CMK (cell line): ENCODE measurements around the gene MPEG1.

Experiments
- DNase-seq: peaks from one replicate; pipeline ENCODE4 v3.0.0-alpha.2; 2010; ENCODE audit warnings: low read depth

MPEG1 gene

DNA sequence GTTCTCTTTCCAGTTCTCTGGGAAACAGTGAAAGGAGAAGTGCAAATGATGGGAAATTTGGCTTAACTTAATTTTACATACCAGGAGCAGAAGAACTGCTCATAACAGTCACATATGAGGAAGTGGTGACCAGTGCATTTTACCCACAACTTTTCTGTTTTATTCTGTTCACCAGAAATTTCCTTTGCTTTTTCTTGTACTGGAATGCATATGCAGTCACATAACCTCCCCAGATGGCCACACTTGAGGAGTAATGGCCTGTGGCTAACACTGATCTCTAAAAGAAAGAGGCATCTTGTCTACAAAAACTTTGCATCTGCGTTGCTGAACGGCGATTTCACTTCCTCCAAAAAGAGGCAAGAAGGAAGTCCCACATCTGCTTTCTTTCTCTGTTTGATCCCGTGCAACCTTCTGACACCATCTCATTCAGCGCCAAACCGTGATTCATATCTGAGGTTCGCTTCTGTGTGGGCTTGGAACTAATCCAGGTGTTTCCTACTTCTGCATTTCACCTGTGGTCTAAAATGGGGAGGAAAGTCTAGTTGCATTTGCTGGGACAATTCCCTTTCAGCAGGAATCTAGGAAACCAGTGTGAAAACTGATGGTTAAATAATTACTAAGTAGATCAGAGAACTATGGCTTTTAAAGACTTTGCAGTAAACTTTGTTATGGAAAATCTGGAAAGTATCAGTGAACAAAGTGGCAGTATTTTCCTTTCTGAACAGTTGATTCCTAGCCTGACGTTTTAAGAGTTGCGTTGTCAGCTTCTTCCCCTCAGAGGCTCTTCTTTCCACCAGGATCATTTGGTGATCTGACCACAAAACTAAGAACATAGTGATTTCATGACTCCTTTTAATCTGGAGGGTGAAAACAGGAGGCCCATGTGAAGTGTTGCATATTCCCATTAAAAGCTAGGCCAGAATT is 4.2 kb upstream of the MPEG1 start:
- no peak for DNase-seq

GRCh38 chr11:59214141-59214893 is 1.6 kb upstream of the MPEG1 start:
- DNase-seq = no peak

GRCh38 chr11:59212222-59212621 is 505 bp downstream of the MPEG1 start:
- DNase-seq = no peak

- DNase-seq = no peak
Measured at GRCh38 chr11:59208956-59209355, 3.8 kb downstream of the MPEG1 start.

DNA sequence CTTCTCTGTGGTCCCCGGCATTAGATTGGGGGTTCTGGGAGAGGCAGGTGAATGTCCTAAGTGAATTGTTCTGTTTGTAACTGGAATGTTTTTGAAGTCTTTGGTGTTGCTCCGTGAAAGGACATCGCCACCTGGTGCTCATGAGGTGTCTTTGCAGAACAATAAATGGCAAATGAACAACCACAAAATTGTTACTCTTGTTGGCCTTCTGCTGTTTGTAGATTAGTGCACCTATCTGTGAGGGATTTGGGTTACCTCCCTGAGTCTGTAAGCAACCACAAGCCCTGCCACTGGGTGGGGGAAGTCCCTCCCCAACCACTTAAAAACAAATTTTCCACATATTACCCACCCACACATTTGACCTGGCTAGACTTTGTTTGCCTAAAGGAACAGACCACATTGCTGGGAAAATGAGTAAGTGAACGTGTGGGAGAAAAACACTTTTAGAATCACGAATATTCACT is 4.7 kb downstream of the MPEG1 start:
- peak; percentile 9 for DNase-seq

DNA sequence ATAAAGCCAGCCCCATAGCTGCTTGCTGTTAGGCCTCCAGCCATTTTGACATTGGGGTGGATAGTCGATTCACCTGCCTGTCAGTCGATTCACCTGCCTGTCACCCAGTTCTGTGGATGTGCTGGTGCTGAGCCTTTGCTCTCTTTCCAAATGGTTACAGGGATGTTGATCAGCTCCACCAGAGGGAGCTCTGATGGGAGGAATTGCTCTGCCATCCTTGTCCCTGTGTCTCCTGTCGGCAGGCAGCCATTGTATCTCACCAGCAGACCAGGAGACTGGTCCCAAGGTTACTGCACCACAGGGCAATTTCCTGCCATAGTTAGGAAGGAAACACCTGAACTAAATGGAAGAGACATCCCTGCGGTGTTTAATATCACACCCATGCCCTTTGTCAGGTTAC is 6.1 kb downstream of the MPEG1 start:
- no peak for DNase-seq

DNA sequence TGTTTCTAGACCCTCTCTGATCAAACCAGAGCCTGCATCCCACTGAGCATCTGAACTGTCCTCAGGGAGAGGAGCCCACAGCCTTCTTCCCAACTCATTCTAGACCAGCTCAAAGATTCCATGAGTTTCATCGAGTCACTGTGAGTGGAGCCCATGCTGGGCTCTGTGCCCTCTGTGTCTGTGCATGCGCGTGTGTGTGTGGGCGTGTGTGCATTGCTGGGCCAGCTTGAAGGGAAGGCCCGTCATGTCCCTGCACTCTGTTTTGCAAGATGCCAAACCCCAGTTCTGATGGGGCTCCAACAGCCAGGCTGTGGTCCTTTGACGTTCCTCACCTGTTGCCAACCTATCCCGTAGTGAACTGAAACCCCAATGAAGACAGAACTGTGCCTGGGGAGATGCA is 7.1 kb downstream of the MPEG1 start:
- no peak for DNase-seq

DNA sequence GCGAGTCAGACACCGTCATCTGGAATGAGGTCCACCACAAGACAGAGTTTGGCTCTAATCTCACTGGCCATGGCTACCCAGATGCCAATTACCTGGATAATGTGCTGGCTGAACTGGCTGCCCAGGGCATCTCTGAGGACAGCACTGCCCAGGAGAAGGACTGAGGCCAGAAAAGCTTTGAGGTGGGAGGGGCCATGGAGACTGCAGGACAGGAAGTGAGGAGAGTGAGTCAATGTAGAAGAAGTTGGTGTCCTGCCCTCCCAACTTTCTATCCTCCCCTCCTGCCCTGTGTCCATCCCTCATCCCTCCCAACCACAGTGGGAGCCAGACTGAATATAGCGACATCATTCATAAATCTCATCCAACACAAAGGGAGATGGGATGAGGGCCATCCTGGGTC is 8.0 kb downstream of the MPEG1 start:
- no peak for DNase-seq

- no peak for DNase-seq
Measured at GRCh38 chr11:59201353-59201752, 11.4 kb downstream of the MPEG1 start.

GRCh38 chr11:59200423-59200746 is 12.3 kb downstream of the MPEG1 start:
- DNase-seq = no peak

DNA sequence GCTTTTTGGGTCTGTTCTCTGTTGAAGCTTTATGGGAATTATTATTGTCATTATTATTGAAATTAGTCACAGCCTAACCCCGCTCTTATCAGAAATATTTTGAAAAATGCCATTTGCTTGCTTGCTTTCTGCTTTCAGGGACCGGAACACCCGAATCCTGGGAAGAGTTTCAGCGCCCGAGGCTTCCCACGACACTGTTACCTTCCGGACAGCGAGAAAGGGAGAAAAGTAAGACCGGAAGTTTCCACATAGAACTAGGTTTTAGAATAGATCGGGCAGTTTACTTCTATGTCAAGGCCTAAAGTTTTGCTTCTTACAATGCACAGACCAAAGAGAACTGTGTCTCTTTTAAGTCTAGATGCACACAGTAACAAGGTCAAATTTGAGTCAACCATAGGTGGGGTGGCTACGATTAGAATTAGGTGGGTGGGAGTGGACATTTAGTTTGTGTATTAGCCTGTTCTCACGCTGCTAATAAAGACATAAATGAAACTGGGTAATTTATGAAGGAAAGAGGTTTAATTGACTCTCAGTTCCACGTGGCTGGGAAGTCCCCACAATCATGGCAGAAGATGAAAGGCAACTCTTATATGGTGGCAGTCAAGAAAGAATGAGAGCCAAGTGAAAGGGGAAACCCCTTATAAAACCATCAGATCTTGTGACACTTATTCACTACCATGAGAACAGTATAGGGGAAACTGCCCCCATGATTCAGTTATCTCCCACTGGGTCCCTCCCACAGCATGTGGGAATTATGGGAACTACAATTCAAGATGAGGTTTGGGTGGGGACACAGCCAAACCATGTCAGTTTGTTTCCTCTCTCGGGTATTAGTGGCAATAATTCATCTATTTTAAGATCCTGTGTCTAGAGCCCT is 12.9 kb downstream of the MPEG1 start:
- DNase-seq = no peak

DNA sequence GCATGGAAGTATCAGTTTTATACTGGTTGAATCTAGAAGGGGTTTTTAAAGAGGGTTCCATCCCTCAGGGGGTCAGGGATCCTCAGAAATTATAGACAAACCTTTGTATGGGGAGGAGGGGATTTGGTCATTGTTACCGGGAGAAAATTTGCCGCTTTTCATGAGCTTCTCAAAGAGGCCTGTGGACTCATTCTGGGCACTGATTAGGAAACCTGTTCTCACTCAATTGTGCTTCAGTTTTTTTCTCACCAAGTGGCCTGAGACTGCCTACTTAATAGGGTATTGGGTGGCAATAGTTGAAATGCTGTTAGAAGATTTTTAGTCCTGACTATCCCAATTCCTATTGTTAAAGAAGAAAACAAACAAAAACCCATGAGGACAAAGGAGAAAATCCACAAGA is 14.0 kb downstream of the MPEG1 start:
- no peak for DNase-seq

DNA sequence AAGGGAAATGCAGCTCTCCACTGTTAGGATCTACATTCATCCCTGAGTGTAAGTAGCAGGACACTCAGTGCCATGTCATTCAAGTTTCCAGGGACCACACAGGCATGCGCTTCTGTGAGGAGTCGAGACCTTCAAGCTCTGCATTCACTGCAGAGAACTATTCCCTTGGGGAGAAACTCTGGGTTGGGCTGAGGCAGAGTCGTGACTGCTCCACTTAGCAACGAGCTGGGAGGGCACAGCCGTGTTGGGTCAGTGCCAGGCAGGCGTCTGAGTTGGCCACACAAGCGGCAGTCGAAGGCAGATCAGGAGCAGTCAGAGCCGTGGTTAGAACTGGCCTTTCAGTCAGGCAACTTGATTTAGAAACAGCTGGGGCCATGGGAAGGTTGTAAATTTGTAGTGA is 14.7 kb downstream of the MPEG1 start:
- DNase-seq = no peak

DNA sequence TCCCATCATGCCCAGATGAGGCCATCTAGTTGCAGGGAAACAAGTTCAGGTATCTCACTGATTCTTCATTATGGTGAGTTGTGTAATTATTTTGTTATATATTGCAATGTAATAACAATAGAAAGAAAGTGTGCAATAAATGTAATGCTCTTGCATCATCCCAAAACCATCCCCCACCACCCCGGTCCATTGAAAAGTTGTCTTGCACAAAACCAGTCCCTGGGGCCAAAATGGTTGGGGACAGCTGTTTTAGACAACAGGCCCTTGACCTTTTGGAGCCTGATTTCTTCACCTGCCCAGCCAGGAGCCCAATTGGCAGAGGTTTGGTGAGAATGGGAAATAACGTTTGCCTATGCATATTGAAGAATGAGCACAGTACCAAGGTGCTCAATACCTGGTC is 15.9 kb downstream of the MPEG1 start:
- no peak for DNase-seq

DNA sequence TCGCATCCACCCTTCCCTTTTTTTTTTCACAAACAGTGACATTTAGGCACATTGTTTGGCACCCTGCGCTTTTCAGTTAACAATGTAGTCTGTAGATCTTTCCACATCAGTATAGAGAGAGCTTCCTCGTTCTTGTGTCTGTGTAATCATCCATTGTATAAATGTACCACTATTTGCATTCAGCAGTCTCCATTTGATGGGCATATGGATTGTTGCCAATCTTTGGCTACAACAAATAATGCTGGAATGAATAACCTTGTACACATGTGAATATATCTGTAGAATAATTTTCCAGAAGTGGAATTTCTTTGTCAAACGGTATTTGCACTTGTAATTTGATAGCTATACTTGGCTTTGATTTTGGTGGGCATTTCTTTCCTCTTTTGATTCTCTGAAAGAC is 17.1 kb downstream of the MPEG1 start:
- DNase-seq = no peak

DNA sequence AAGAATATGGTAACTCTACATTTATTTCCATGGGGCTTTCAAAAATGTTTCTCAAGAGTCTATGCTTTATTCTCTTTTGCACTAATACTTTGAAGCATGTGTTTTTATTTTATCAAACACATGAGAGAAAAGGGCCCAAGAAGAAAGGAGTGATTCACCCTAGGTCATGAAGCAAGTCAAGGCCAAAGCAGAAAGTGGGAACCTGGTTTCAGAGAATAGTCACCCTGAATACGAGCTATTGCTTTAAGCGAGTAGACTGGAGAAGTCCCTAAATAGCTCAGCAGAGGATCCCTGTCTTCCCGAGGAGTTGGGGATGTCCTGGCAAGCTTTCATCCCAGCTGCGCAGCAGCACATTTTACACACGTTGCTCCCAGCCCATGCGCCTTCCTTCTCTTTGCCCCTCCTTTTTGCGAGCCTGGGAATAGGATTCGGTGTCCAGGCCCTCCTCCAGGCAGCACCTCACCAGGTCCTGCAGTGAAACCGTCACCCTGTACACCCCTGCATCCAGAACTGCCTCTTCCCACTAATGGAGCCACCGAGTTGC is 19.1 kb downstream of the MPEG1 start:
- no peak for DNase-seq

DNA sequence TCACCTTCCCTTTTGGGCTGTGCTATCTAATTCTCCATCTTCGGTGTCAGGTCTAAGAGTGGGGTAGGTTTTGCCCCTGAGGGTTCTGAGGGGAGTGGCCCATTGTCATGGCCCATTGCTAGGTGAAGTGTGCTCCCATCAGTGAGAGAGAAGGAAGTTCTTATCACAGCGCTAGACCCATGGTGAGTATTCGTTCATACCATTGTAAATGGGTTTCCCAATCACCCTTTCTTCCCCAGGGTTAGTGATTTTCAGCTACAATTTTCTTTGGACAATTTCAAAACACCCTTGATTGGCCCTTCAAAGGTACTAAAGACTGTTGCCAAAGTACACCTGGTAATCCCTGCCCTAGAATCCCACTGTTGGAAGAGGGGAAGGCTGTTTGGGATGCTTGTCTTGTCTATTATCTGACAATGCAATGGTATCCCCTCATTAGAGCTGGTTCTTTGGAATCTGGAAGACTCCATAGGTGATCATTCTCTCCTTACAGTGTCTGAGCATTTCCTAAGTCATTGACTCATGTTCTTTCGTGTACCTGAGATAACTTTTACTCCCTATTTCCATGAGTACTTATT is 20.2 kb downstream of the MPEG1 start:
- DNase-seq = no peak

- no peak for DNase-seq
Measured at GRCh38 chr11:59191890-59192289, 20.8 kb downstream of the MPEG1 start.

GRCh38 chr11:59191095-59191494 is 21.6 kb downstream of the MPEG1 start:
- no peak for DNase-seq

- no peak for DNase-seq
Measured at GRCh38 chr11:59189986-59190385, 22.7 kb downstream of the MPEG1 start.

- no peak for DNase-seq
Measured at GRCh38 chr11:59188954-59189353, 23.8 kb downstream of the MPEG1 start.

- DNase-seq = no peak
Measured at GRCh38 chr11:59187587-59187986, 25.1 kb downstream of the MPEG1 start.
